GM12878 (cell line): ENCODE measurements around the gene TRPC1. TPM values are rescaled to one million over a fixed set of nuclear protein-coding genes. Genes with fewer than 3 reads are reported as not detected.
A peak's percentile ranks its signal among the peaks of the same experiment; 100 is the strongest.

Source experiments
- ATAC-seq: fragments of 200-7000 bp; cut with Tn5 transposase; 3 replicates; pipeline ENCODE4 v1.9.1; 2020; ENCODE audit warnings: mild to moderate bottlenecking, moderate library complexity
- BruUV-seq: library from RNA; stranded (reverse); fragments of 400-500 nt; replicated peaks from 2 replicates; lab custom pipeline; 2021; lab: Mats Ljungman, UMichigan
- CTCF ChIA-PET: fragments of 300-600 bp; sonication (Branson Sonifier 250); formaldehyde crosslinking; extraction: SDS; loops from one replicate; lab custom pipeline; 2021; ENCODE audit warnings: inconsistent platforms; lab: Yijun Ruan, JAX
- POLR2A ChIA-PET: fragments of 350-600 bp; formaldehyde crosslinking; extraction: SDS; loops from one replicate; lab custom pipeline; 2021; ENCODE audit warnings: inconsistent platforms; lab: Charles Lee
- RAD21 ChIA-PET: fragments of 300-600 bp; sonication (Branson Sonifier 250); formaldehyde crosslinking; loops from one replicate; lab custom pipeline; 2023; ENCODE audit warnings: antibody characterized with exemption; ENCODE audit not compliant: unreplicated experiment; lab: Charles Lee
- SMC1A ChIA-PET: fragments of 300-600 bp; sonication (Branson Sonifier 250); formaldehyde crosslinking; loops from one replicate; lab custom pipeline; 2023; ENCODE audit not compliant: unreplicated experiment, uncharacterized antibody; lab: Charles Lee
- DNase-seq: peaks from one replicate; pipeline ENCODE4 v3.0.0-alpha.2; 2011; ENCODE audit warnings: low read depth, low spot score
- FAIRE-seq: peaks from 3 replicates; lab custom pipeline; 2011; peaks lifted over from hg19 to GRCh38; lab: Jason Lieb, UNC
- H2AFZ ChIP-seq: 2 replicates; pipeline ENCODE4 v1.6.0; 2011; ENCODE audit warnings: low read depth, low read length, control low read depth; ENCODE audit not compliant: control insufficient read depth
- H3K27ac ChIP-seq: 2 replicates; pipeline ENCODE4 v1.5.1; 2011; ENCODE audit warnings: control low read depth; ENCODE audit not compliant: control insufficient read depth, insufficient read depth
- H3K27me3 ChIP-seq, 2 experiments: replicated peaks in 1 of 2; 2 replicates each; pipeline versions ENCODE4 v1.6.0 to v1.6.1; 2011; ENCODE audit warnings: low read length in 1 of 2; ENCODE audit not compliant: control insufficient read depth in 2 of 2, insufficient read depth in 2 of 2
- H3K36me3 ChIP-seq, 2 experiments: 2 replicates each; pipeline ENCODE4 v1.5.1; 2011; ENCODE audit warnings: low read length in 1 of 2; ENCODE audit not compliant: control insufficient read depth in 2 of 2, insufficient read depth in 2 of 2
- H3K4me1 ChIP-seq: 2 replicates; pipeline ENCODE4 v1.6.1; 2011; ENCODE audit warnings: mild to moderate bottlenecking, low read length, moderate library complexity, mixed read lengths; ENCODE audit not compliant: control insufficient read depth, insufficient read depth
- H3K4me2 ChIP-seq: 2 replicates; pipeline ENCODE4 v1.6.0; 2011; ENCODE audit warnings: control low read depth; ENCODE audit not compliant: control insufficient read depth, insufficient read depth
- H3K4me3 ChIP-seq: fragments of 200-600 bp; sonication (generic); 2 replicates; pipeline ENCODE4 v1.5.1; 2016
- H3K79me2 ChIP-seq: 2 replicates; pipeline ENCODE4 v1.6.0; 2011; ENCODE audit warnings: low read length; ENCODE audit not compliant: control insufficient read depth, insufficient read depth
- H3K9ac ChIP-seq: 2 replicates; pipeline ENCODE4 v1.8.0; 2011; ENCODE audit warnings: low read length, control low read depth, mixed read lengths; ENCODE audit not compliant: control insufficient read depth, insufficient read depth
- H3K9me3 ChIP-seq: replicated peaks from 3 replicates; pipeline ENCODE4 v1.5.1; 2011; ENCODE audit warnings: mild to moderate bottlenecking, low read length; ENCODE audit not compliant: control insufficient read depth, insufficient read depth
- H4K20me1 ChIP-seq: 2 replicates; pipeline ENCODE4 v1.6.0; 2011; ENCODE audit not compliant: control insufficient read depth, insufficient read depth
- BMI1 ChIP-seq: fragments of 450-650 bp; IDR thresholded peaks from 2 replicates; pipeline ENCODE4 v1.6.1; 2016; ENCODE audit warnings: mild to moderate bottlenecking, moderate library complexity, borderline replicate concordance
- CBX3 ChIP-seq: fragments of 200-600 bp; sonication (generic); IDR thresholded peaks from 2 replicates; pipeline ENCODE4 v1.6.1; 2016; ENCODE audit warnings: low read depth, borderline replicate concordance
- CEBPB ChIP-seq, 2 experiments: fragments of 150-350 bp in 1 of 2; IDR thresholded peaks; 2 replicates each; pipeline ENCODE4 v1.6.1; 2012 to 2014; ENCODE audit warnings: low read depth in 2 of 2, low read length in 2 of 2, borderline replicate concordance in 1 of 2, inconsistent platforms in 1 of 2
- E2F8 ChIP-seq: fragments of 450-650 bp; IDR thresholded peaks from 2 replicates; pipeline ENCODE4 v1.6.1; 2018; ENCODE audit warnings: mild to moderate bottlenecking, low read depth, moderate library complexity; ENCODE audit not compliant: partially characterized antibody
- IRF4 ChIP-seq: IDR thresholded peaks from 2 replicates; pipeline ENCODE4 v1.6.1; 2011; ENCODE audit warnings: low read depth, low read length
- KDM1A ChIP-seq: fragments of 200-600 bp; sonication (generic); IDR thresholded peaks from 2 replicates; pipeline ENCODE4 v1.6.1; 2016; ENCODE audit warnings: borderline replicate concordance
- LARP7 ChIP-seq: fragments of 450-650 bp; IDR thresholded peaks from 2 replicates; pipeline ENCODE4 v1.6.1; 2017; ENCODE audit warnings: mild to moderate bottlenecking
- NFXL1 ChIP-seq: fragments of 450-650 bp; IDR thresholded peaks from 2 replicates; pipeline ENCODE4 v1.6.1; 2017; ENCODE audit warnings: antibody characterized with exemption, mild to moderate bottlenecking, borderline replicate concordance
- NFYA ChIP-seq: IDR thresholded peaks from 2 replicates; pipeline ENCODE4 v1.6.1; 2011; ENCODE audit warnings: low read depth, mild to moderate bottlenecking, low read length, improper control_type of control experiment, borderline replicate concordance
- POLR2A ChIP-seq: IDR thresholded peaks from 2 replicates; pipeline ENCODE4 v1.6.1; 2011; ENCODE audit warnings: low read depth, mild to moderate bottlenecking, low read length
- POU2F2 ChIP-seq: IDR thresholded peaks from 3 replicates; pipeline ENCODE4 v1.6.1; 2011; ENCODE audit warnings: low read depth, mild to moderate bottlenecking, low read length, borderline replicate concordance
- SMAD1 ChIP-seq: fragments of 450-650 bp; IDR thresholded peaks from 2 replicates; pipeline ENCODE4 v1.6.1; 2018; ENCODE audit warnings: mild to moderate bottlenecking, low read depth; ENCODE audit not compliant: partially characterized antibody
- SMC3 ChIP-seq: IDR thresholded peaks from 2 replicates; pipeline ENCODE4 v1.6.1; 2011; ENCODE audit warnings: low read length, improper control_type of control experiment, borderline replicate concordance
- SREBF2 ChIP-seq: IDR thresholded peaks from 2 replicates; pipeline ENCODE4 v1.6.1; 2012; ENCODE audit warnings: mild to moderate bottlenecking, low read length
- WGBS: methylation state at CpG from one replicate; pipeline ENCODE4 v1.1.6; 2016; ENCODE audit warnings: low lambda C conversion rate; ENCODE audit not compliant: insufficient replicate concordance, insufficient coverage; ENCODE audit errors: missing lambda C conversion rate; 5-methylcytosine and 5-hydroxymethylcytosine counted together
- in situ Hi-C: fragments of 300-500 bp; cut with MboI; formaldehyde crosslinking; loops from 9 replicates; pipeline ENCODE4 v1.14.3; 2018; ENCODE audit warnings: mixed read lengths
- intact Hi-C: fragments of 100-400 bp; cut with micrococcal nuclease; formaldehyde crosslinking; loops from one replicate; pipeline ENCODE4 v1.14.2; 2022; ENCODE audit not compliant: unreplicated experiment
- polyA plus RNA-seq, 11 experiments: library from polyadenylated mRNA; depleted of rRNA in 4 of 11; unstranded in 6 of 11; stranded (reverse) in 5 of 11; fragments of >200 nt; fragmentation: Nextera tagmentation in 4 of 11; fragmentation: Illumina TruSeq in 1 of 11; extraction: Ambion mirVana in 4 of 11; extraction: Trizol in 1 of 11; gene quantifications; 1 replicate in 1 of 11; 2 replicates in 10 of 11; pipeline versions ENCODE4 v1.2.1 to v1.2.3, GENCODE V29; 2011 to 2016; ENCODE audit warnings: inconsistent platforms in 2 of 11, missing spikeins in 2 of 11, low read depth in 1 of 11
- total RNA-seq, 4 experiments: library from RNA; depleted of rRNA in 3 of 4; stranded (reverse); fragments of >200 nt in 3 of 4; fragmentation: Illumina TruSeq in 1 of 4; extraction: Trizol in 1 of 4; gene quantifications; 2 replicates each; pipeline versions ENCODE4 v1.2.1 to v1.2.3, GENCODE V29; 2013 to 2021
- TF ChIP-seq, protein P1 (sequence below): IDR thresholded peaks from 2 replicates; pipeline ENCODE4 v1.6.1; 2012; ENCODE audit warnings: low read length, inconsistent platforms

TRPC1 gene
- total and polyA plus RNA-seq, 10 of the 15 experiments (the other 5 are each of a cell fraction or from before 2014, with no cell fraction given), result 0.05 to 2.9 (median 0.17) TPM

DNA sequence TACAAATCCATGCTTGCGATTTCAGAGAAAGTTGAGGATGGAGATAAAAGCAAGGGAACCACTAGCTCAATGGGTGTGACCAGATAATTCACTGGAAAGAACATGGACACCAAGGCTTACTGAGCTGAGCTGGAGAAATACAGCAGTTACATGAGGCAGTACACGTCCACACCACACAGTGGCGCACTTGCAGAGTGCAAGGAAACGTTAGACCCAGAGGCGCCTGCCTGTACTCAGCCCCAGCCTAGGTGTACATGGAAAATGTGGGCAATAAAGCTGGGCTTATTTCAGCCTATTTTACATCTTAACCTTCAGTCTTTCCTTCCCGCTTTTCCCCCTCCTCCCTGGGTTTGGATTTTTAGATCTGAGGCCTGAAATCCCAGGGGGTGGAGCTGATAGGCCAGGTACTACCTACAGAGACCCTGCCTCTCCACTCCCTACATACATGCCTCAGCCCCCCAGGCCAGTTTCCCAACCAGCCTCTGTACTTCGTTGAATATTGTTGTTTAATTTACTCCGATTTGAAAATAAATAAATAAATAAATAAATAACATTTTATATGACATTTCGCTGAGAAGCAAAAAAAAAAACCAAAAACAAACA is 105.0 kb downstream of the TRPC1 start (continued):
- TF ChIP-seq IRF4 (0 out of 2 replicates have a peak, but pooled peaks have one; percentile 10), SMAD1 (no peak), SMC3 (peak; percentile 90)

DNA sequence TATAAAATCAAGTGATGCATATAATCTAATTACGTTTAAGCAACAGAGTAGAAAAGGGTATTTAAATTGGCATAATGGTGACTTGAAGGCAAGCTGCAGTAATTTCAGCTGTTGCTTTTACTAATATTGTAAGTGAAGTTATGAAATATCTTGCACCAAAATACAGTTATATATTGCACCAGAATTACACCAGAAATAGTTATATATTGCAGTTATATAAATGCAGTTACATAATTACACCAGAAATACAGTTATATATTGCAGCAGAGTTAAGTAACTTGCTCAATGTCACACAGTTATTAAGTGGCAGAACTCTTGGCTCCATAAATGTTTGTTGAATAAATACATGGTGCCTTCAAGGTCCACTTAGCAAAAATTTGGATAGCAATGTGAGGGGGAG is 113.7 kb downstream of the TRPC1 start:
- SMC1A ChIA-PET, result no interaction called here
- Histone ChIP-seq H3K79me2 (no peaks in the 10 kb centered on the region), H3K9me3 (no peaks in the 10 kb centered on the region), H3K9ac (no peak overlapping the region), H3K36me3 (no peaks in the 10 kb centered on the region), H3K27me3 (no peaks in the 10 kb centered on the region; a peak in 2 of 4 replicates), H3K27ac (no peak overlapping the region), H3K4me1 (no peaks in the 10 kb centered on the region), H3K4me3 (no peak overlapping the region), H3K4me2 (no peak overlapping the region), H2AFZ (no peak overlapping the region), H4K20me1 (no peaks in the 10 kb centered on the region)
- no peak for FAIRE-seq
- WGBS, result 0% methylated on average over 1 of the region's 1 CpG
- POLR2A ChIA-PET, result no interaction called here
- no peak for DNase-seq
- ATAC-seq, result no peak
- CTCF ChIA-PET, result interaction anchor here (0.7 kb wide), 1 partner anchor 9 kb away, joined by 3 read pairs; no protein-coding TSS in a partner anchor
- intact Hi-C loops, result no loop called here
- BruUV-seq, result no TSS peak
- RAD21 ChIA-PET, result no interaction called here
- in situ Hi-C loops, result no loop called here
- TF ChIP-seq POU2F2, result no peak
- no peak for TF ChIP-seq KDM1A
- TF ChIP-seq NFYA, result no peak
- no peak for TF ChIP-seq BMI1
- TF ChIP-seq, protein P1, sequence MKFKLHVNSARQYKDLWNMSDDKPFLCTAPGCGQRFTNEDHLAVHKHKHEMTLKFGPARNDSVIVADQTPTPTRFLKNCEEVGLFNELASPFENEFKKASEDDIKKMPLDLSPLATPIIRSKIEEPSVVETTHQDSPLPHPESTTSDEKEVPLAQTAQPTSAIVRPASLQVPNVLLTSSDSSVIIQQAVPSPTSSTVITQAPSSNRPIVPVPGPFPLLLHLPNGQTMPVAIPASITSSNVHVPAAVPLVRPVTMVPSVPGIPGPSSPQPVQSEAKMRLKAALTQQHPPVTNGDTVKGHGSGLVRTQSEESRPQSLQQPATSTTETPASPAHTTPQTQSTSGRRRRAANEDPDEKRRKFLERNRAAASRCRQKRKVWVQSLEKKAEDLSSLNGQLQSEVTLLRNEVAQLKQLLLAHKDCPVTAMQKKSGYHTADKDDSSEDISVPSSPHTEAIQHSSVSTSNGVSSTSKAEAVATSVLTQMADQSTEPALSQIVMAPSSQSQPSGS, result no peak
- no peak for TF ChIP-seq CBX3
- TF ChIP-seq LARP7, result no peak
- no peak for TF ChIP-seq E2F8
- TF ChIP-seq SREBF2, result no peak
- TF ChIP-seq NFXL1, result no peak
- no peak for TF ChIP-seq POLR2A
- TF ChIP-seq CEBPB (IDR thresholded peaks at IDR 0.05; ENCODE audit: borderline replicate concordance in 1 of 2, low read depth in 2 of 2, low read length in 2 of 2), result no peak
